ENCODE measurements around the gene AP1S1. TPM values are rescaled to one million over a fixed set of nuclear protein-coding genes. Genes with fewer than 3 reads are reported as not detected.

The AP1S1 gene
- total and polyA plus RNA-seq, 9 of the 15 experiments (the other 6 are each of a cell fraction or from before 2014, with no cell fraction given): 4.4 to 149 (median 89.4) TPM

DNA sequence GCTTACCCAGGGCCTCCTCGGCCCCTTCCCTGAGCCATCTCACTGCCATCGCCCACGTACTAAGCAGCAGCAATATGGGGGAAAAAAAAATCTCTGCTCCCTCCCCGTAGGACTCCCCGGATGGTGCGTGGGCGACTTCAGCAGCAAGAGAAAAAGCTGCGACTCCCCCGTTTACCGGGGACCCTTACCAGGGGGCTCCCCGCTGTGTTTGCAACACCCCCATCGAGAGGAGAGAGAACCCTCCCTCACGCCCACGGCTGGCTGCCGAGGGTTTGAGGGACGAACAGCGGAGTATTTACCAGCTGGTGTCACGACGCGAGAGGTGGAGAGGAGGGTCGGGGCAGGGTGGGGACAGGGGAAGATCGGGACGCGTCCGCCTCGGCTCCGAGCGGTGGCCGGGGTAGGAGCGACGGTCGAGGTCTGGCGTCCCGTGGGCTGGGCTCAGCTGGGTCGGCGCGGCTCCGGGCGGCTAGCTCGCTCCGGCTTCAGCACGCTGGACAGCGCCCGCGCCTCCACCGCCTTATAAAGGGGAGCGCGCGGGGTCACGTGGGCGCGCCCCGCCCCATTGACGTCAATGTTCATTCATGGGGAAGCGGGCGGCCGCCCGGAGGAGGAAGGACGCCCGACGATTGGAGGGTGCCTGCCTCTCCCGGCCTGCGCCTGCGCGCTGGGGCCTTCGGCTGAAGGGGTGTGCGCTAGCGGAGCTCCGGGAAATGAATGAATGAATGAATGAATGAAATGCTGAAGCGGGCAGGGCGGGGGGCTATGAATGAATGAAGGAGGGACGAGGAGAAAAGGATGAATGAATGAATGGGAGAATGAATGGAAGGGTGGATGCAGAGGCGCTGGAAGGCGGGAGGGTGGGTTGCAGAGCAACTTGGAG lies 11.0 kb downstream of the AP1S1 start, which contains the start of gene VGF (continued):
- TF ChIP-seq, protein P1, sequence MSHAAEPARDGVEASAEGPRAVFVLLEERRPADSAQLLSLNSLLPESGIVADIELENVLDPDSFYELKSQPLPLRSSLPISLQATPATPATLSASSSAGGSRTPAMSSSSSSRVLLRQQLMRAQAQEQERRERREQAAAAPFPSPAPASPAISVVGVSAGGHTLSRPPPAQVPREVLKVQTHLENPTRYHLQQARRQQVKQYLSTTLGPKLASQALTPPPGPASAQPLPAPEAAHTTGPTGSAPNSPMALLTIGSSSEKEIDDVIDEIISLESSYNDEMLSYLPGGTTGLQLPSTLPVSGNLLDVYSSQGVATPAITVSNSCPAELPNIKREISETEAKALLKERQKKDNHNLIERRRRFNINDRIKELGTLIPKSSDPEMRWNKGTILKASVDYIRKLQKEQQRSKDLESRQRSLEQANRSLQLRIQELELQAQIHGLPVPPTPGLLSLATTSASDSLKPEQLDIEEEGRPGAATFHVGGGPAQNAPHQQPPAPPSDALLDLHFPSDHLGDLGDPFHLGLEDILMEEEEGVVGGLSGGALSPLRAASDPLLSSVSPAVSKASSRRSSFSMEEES (CRISPR knock-in tag; IDR thresholded peaks at IDR 0.05): peak; percentile 97
- TF ChIP-seq CEBPG (CRISPR knock-in tag; IDR thresholded peaks at IDR 0.05): peak; percentile 19; the same call in 1 of the 2 replicates
- TF ChIP-seq CEBPG (tag; conservative IDR thresholded peaks at IDR 0.05 in 1 of 2, IDR thresholded peaks at IDR 0.05 in 1 of 2): no peak
- TF ChIP-seq TEAD1 (CRISPR knock-in tag; IDR thresholded peaks at IDR 0.05): peak in 1 of 2 experiments; percentile 94; a peak in 2 of 4 replicates
- peak; percentile 89 for TF ChIP-seq JUN (IDR thresholded peaks at IDR 0.05; ENCODE audit: borderline replicate concordance, low read depth, low read length)
- TF ChIP-seq JUN (CRISPR knock-in tag; IDR thresholded peaks at IDR 0.05; ENCODE audit: borderline replicate concordance): peak; percentile 88; the same call in 1 of the 2 replicates
- TF ChIP-seq BCOR (IDR thresholded peaks at IDR 0.05): peak; percentile 22; the same call in 1 of the 2 replicates
- TF ChIP-seq STAG1 (CRISPR knock-in tag; IDR thresholded peaks at IDR 0.05; ENCODE audit: borderline replicate concordance): peak; percentile 43; the same call in 1 of the 2 replicates
- TF ChIP-seq SMAD1 (IDR thresholded peaks at IDR 0.05; ENCODE audit: low read depth, low read length, partially characterized antibody): peak; percentile 27
- TF ChIP-seq HNRNPK (IDR thresholded peaks at IDR 0.05; ENCODE audit: low read depth, low read length, poor library complexity, severe bottlenecking): peak; percentile 89
- no peak for TF ChIP-seq ZNF354B (CRISPR knock-in tag; IDR thresholded peaks at IDR 0.05)
- TF ChIP-seq FOXJ2 (tag; IDR thresholded peaks at IDR 0.05): peak; percentile 70
- TF ChIP-seq, protein P2, sequence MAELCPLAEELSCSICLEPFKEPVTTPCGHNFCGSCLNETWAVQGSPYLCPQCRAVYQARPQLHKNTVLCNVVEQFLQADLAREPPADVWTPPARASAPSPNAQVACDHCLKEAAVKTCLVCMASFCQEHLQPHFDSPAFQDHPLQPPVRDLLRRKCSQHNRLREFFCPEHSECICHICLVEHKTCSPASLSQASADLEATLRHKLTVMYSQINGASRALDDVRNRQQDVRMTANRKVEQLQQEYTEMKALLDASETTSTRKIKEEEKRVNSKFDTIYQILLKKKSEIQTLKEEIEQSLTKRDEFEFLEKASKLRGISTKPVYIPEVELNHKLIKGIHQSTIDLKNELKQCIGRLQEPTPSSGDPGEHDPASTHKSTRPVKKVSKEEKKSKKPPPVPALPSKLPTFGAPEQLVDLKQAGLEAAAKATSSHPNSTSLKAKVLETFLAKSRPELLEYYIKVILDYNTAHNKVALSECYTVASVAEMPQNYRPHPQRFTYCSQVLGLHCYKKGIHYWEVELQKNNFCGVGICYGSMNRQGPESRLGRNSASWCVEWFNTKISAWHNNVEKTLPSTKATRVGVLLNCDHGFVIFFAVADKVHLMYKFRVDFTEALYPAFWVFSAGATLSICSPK (IDR thresholded peaks at IDR 0.05; ENCODE audit: borderline replicate concordance): no peak
- TF ChIP-seq JUND (IDR thresholded peaks at IDR 0.05; ENCODE audit: borderline replicate concordance, low read depth, low read length): peak; percentile 88
- peak; percentile 83; the same call in 1 of the 3 replicates for TF ChIP-seq JUND (tag; IDR thresholded peaks at IDR 0.05; ENCODE audit: borderline replicate concordance, low read depth, low read length)
- peak; percentile 9 for TF ChIP-seq NEUROD1 (IDR thresholded peaks at IDR 0.05; ENCODE audit: borderline replicate concordance, low read depth, low read length, partially characterized antibody)
- TF ChIP-seq CXXC5 (CRISPR knock-in tag; IDR thresholded peaks at IDR 0.05): peak; percentile 100
- peak; percentile 91 for TF ChIP-seq SP1 (CRISPR knock-in tag; IDR thresholded peaks at IDR 0.05)
- TF ChIP-seq ZNF146 (CRISPR knock-in tag; IDR thresholded peaks at IDR 0.05; ENCODE audit: unreplicated experiment): peak; percentile 43
- no peak for TF ChIP-seq PURB (CRISPR knock-in tag; IDR thresholded peaks at IDR 0.05; ENCODE audit: low read depth)
- TF ChIP-seq NR1H2 (CRISPR knock-in tag; IDR thresholded peaks at IDR 0.05): peak; percentile 92
- TF ChIP-seq, protein P3, sequence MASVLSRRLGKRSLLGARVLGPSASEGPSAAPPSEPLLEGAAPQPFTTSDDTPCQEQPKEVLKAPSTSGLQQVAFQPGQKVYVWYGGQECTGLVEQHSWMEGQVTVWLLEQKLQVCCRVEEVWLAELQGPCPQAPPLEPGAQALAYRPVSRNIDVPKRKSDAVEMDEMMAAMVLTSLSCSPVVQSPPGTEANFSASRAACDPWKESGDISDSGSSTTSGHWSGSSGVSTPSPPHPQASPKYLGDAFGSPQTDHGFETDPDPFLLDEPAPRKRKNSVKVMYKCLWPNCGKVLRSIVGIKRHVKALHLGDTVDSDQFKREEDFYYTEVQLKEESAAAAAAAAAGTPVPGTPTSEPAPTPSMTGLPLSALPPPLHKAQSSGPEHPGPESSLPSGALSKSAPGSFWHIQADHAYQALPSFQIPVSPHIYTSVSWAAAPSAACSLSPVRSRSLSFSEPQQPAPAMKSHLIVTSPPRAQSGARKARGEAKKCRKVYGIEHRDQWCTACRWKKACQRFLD (CRISPR knock-in tag; IDR thresholded peaks at IDR 0.05): peak; percentile 91
